CD4-positive, alpha-beta memory T cell (primary cell): Measurements from ENCODE around the gene DUSP7. TPM values are rescaled to one million over a fixed set of nuclear protein-coding genes. Genes with fewer than 3 reads are reported as not detected.

Experiments used
- CTCF ChIA-PET: fragments of 350-600 bp; sonication (Branson Sonifier 250); formaldehyde crosslinking; loops from one replicate; lab custom pipeline; 2021; ENCODE audit warnings: inconsistent platforms; ENCODE audit not compliant: partially characterized antibody; lab: Charles Lee
- POLR2A ChIA-PET: fragments of 350-600 bp; sonication (Branson Sonifier 250); formaldehyde crosslinking; loops from one replicate; lab custom pipeline; 2021; ENCODE audit not compliant: partially characterized antibody; lab: Charles Lee
- DNase-seq, 5 donors: peaks; one replicate each; pipeline versions ENCODE4 v3.0.0 to v3.0.0-alpha.2; 2020 to 2022; ENCODE audit warnings: mixed read lengths in 1 of 5
- H3K27ac ChIP-seq: one replicate; pipeline ENCODE4 v1.7.0; 2013; ENCODE audit warnings: low read depth, low read length
- H3K27me3 ChIP-seq: 2 replicates; pipeline ENCODE4 v1.7.0; 2013; ENCODE audit warnings: mild to moderate bottlenecking, low read length, moderate library complexity; ENCODE audit not compliant: insufficient read depth
- H3K36me3 ChIP-seq: 2 replicates; pipeline ENCODE4 v1.7.0; 2013; ENCODE audit warnings: mild to moderate bottlenecking, low read length, moderate library complexity; ENCODE audit not compliant: insufficient read depth
- H3K4me1 ChIP-seq: 2 replicates; pipeline ENCODE4 v1.7.0; 2013; ENCODE audit warnings: mild to moderate bottlenecking, low read length, moderate library complexity; ENCODE audit not compliant: insufficient read depth
- H3K4me3 ChIP-seq, 2 donors: one replicate each; pipeline ENCODE4 v1.7.0; 2013; ENCODE audit warnings: low read length in 2 of 2, mild to moderate bottlenecking in 1 of 2
- H3K9me3 ChIP-seq, 2 donors: one replicate each; pipeline ENCODE4 v1.7.0; 2013; ENCODE audit warnings: low read length in 2 of 2, control low read depth in 1 of 2; ENCODE audit not compliant: control insufficient read depth in 1 of 2
- H3K27ac Mint-ChIP-seq, 7 donors: one replicate each; pipeline ENCODE4 v1.8.0; 2020 to 2021; ENCODE audit warnings: mixed read lengths in 7 of 7, mild to moderate bottlenecking in 6 of 7, inconsistent platforms in 3 of 7, moderate library complexity in 3 of 7
- H3K27me3 Mint-ChIP-seq, 2 donors: one replicate each; pipeline ENCODE4 v1.8.0; 2020 to 2021; ENCODE audit warnings: mixed read lengths in 2 of 2
- H3K36me3 Mint-ChIP-seq, 2 donors: one replicate each; pipeline ENCODE4 v1.8.0; 2020 to 2021; ENCODE audit warnings: mixed read lengths in 2 of 2, inconsistent platforms in 1 of 2, mild to moderate bottlenecking in 1 of 2
- H3K4me1 Mint-ChIP-seq, 4 donors: one replicate each; pipeline ENCODE4 v1.8.0; 2020 to 2021; ENCODE audit warnings: mixed read lengths in 4 of 4, mild to moderate bottlenecking in 1 of 4
- H3K4me3 Mint-ChIP-seq, 8 donors: one replicate each; pipeline ENCODE4 v1.8.0; 2020 to 2021; ENCODE audit warnings: mixed read lengths in 8 of 8, mild to moderate bottlenecking in 7 of 8, moderate library complexity in 6 of 8, inconsistent platforms in 3 of 8
- H3K9me3 Mint-ChIP-seq, 8 donors: one replicate each; pipeline ENCODE4 v1.8.0; 2020 to 2021; ENCODE audit warnings: mixed read lengths in 8 of 8, mild to moderate bottlenecking in 5 of 8, inconsistent platforms in 3 of 8, moderate library complexity in 1 of 8
- intact Hi-C: fragments of 100-400 bp; cut with micrococcal nuclease; formaldehyde crosslinking; loops from one replicate; pipeline ENCODE4 v1.15.1; 2023
- polyA plus RNA-seq, 2 donors: library from polyadenylated mRNA; unstranded; fragments of 300-500 nt; fragmentation: Illumina TruSeq; gene quantifications; one replicate each; pipeline ENCODE4 v1.2.3, GENCODE V29; 2021
- total RNA-seq, 2 experiments: library from RNA; stranded (reverse); gene quantifications; one replicate each; pipeline ENCODE4 v1.2.3, GENCODE V29; 2021

DUSP7 gene
- total and polyA plus RNA-seq, 4 experiments from 2014 or later: 2.8 to 44.7 (median 26.9) TPM

- POLR2A ChIA-PET: interaction anchor here (1.5 kb wide), 1 partner anchor 28 kb away, joined by 3 read pairs; the partner anchor contains the start of gene DUSP7
- CTCF ChIA-PET: interaction anchor here (1.7 kb wide), 1 partner anchor 27 kb away, joined by 6 read pairs; no protein-coding TSS in a partner anchor
- Histone ChIP-seq H3K27ac (no peak overlapping the region), H3K4me1 (peaks cover 5% of the 10 kb centered on the region), H3K36me3 (no peaks in the 10 kb centered on the region), H3K4me3 (no peak overlapping the region), H3K9me3 (no peaks in the 10 kb centered on the region), H3K27me3 (no peaks in the 10 kb centered on the region)
- H3K36me3 Mint-ChIP-seq: no peaks in the 10 kb centered on the region
- no peak overlapping the region for H3K4me3 Mint-ChIP-seq
- no peak for DNase-seq
- no peaks in the 10 kb centered on the region for H3K27me3 Mint-ChIP-seq
- H3K27ac Mint-ChIP-seq: no peak overlapping the region
- no peaks in the 10 kb centered on the region for H3K9me3 Mint-ChIP-seq
- intact Hi-C loops: no loop called here
- peaks cover 3 to 16% (median 6%) of the 10 kb centered on the region in 4 donors for H3K4me1 Mint-ChIP-seq
These were observed 27.8 kb downstream of the DUSP7 start for GRCh38 chr3:52028572-52028971.

DNA sequence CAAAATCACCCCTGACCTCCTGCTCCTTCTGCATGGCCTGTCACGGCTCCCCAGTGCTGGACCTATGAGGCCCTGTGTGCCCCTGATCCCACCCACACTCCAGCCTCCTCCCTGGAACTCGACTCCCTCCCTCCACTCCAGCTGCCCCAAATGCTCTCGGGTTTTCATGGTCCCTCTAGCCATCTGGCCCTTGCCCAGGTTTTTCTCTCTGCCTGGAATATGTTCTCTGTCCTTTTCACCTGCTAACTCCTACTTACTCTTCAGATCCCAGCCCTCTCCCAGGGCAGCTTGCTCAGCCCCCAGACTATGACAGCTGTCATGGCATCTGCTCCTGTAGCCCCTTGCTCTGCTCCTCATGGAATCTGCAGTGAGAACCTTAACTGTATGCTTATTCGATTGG is 30.3 kb downstream of the DUSP7 start:
- no peaks in the 10 kb centered on the region for H3K9me3 ChIP-seq
- Mint-ChIP-seq H3K9me3 (no peaks in the 10 kb centered on the region), H3K27me3 (no peaks in the 10 kb centered on the region), H3K4me1 (peaks cover 3 to 21% (median 7%) of the 10 kb centered on the region in 4 donors), H3K27ac (peak overlapping the region in 3 of 7 donors; percentile 53 to 61 (median 57)), H3K36me3 (no peaks in the 10 kb centered on the region), H3K4me3 (no peak overlapping the region)
- no peak overlapping the region for H3K4me3 ChIP-seq
- peaks cover 5% of the 10 kb centered on the region for H3K4me1 ChIP-seq
- no peak overlapping the region for H3K27ac ChIP-seq
- no peaks in the 10 kb centered on the region for H3K27me3 ChIP-seq
- H3K36me3 ChIP-seq: no peaks in the 10 kb centered on the region
- ChIA-PET POLR2A (no interaction called here), CTCF (no interaction called here)
- intact Hi-C loops: no loop called here
- no peak for DNase-seq

DNA sequence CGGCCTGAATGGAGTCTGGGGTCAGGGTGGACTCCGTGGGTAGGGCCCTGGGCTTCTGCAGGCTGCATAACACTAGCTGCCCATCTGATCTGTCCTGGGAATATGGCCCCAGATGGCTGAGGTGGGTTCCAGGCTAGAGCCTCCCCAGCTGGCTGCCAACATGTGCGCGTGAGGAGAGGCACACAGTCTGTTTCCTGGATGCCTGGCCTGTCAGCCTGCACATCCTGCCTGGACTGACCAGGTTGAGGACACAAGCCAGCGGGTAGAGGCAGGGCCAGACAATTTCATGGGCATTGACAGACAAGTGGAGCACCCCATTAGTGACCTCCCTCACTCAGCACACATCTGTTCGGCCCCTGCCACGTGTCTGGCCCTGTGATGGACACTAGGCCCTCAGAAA is 30.9 kb downstream of the DUSP7 start:
- intact Hi-C loops: no loop called here
- H3K36me3 Mint-ChIP-seq: no peaks in the 10 kb centered on the region
- Histone ChIP-seq H3K27ac (no peak overlapping the region), H3K4me3 (no peak overlapping the region), H3K27me3 (no peaks in the 10 kb centered on the region), H3K4me1 (peaks cover 5% of the 10 kb centered on the region), H3K36me3 (no peaks in the 10 kb centered on the region), H3K9me3 (no peaks in the 10 kb centered on the region)
- no peak overlapping the region for H3K4me3 Mint-ChIP-seq
- DNase-seq: no peak
- no peaks in the 10 kb centered on the region for H3K9me3 Mint-ChIP-seq
- POLR2A ChIA-PET: no interaction called here
- H3K27me3 Mint-ChIP-seq: no peaks in the 10 kb centered on the region
- peak overlapping the region in 3 of 7 donors; percentile 13 to 56 (median 35) for H3K27ac Mint-ChIP-seq
- CTCF ChIA-PET: no interaction called here
- H3K4me1 Mint-ChIP-seq: peaks cover 3 to 21% (median 7%) of the 10 kb centered on the region in 4 donors

GRCh38 chr3:52024765-52025452 is 31.5 kb downstream of the DUSP7 start:
- intact Hi-C loops: no loop called here
- no peak for DNase-seq

GRCh38 chr3:52023860-52024764 is 32.3 kb downstream of the DUSP7 start:
- Histone ChIP-seq H3K9me3 (no peaks in the 10 kb centered on the region), H3K27me3 (no peaks in the 10 kb centered on the region), H3K36me3 (no peaks in the 10 kb centered on the region), H3K4me1 (peaks cover 5% of the 10 kb centered on the region), H3K27ac (no peak overlapping the region), H3K4me3 (no peak overlapping the region)
- Mint-ChIP-seq H3K36me3 (no peaks in the 10 kb centered on the region), H3K9me3 (no peaks in the 10 kb centered on the region), H3K4me3 (no peak overlapping the region), H3K27ac (peak overlapping the region in 2 of 7 donors; percentile 13 to 56), H3K27me3 (no peaks in the 10 kb centered on the region), H3K4me1 (peaks cover 3 to 21% (median 7%) of the 10 kb centered on the region in 4 donors)
- CTCF ChIA-PET: interaction anchor here (0.5 kb wide), 1 partner anchor 146 kb away, joined by 3 read pairs; no protein-coding TSS in a partner anchor
- POLR2A ChIA-PET: no interaction called here
- intact Hi-C loops: no loop called here
- DNase-seq: no peak

More at GRCh38 chr3:52024765-52025452, 31.5 kb downstream of the DUSP7 start:
- Histone ChIP-seq H3K9me3 (no peaks in the 10 kb centered on the region), H3K4me3 (no peak overlapping the region), H3K27ac (no peak overlapping the region), H3K36me3 (no peaks in the 10 kb centered on the region), H3K27me3 (no peaks in the 10 kb centered on the region), H3K4me1 (peaks cover 5% of the 10 kb centered on the region)
- Mint-ChIP-seq H3K27ac (peak overlapping the region in 3 of 7 donors; percentile 35 to 73 (median 56)), H3K4me3 (no peak overlapping the region), H3K27me3 (no peaks in the 10 kb centered on the region), H3K36me3 (no peaks in the 10 kb centered on the region), H3K9me3 (no peaks in the 10 kb centered on the region), H3K4me1 (peaks cover 3 to 21% (median 7%) of the 10 kb centered on the region in 4 donors)
- POLR2A ChIA-PET: no interaction called here
- CTCF ChIA-PET: no interaction called here

DNA sequence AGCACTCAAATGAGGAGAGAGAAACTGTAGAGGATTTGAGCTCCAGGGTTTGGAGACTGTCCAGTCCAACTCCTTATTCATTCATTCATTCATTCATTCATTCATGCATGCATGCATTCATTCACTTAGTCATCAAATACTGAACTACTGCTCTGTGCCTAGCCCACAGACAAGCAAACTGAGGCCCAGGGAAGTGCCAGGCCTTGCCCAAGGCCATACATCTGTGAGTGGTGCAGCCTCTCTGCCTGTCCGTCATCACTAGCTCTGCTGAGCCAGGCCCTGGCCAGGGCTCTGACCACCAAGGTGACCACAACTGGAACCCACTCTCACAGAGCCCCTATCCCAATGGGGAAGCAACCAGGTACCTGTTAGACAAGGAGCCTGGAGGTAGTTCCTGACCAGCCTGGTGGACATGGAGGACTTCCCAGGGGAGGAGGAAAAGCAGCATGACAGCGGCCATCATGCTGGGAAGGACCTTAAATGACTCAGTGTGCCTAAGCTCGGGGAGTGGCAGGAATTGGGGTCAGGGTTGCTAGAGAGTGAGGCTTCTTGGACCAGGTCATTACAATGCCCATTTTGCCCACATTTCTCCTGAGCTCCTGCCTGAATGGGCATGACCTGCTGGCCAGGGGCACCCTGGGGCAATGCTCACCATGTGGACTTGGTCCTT is 33.1 kb downstream of the DUSP7 start:
- Histone ChIP-seq H3K27ac (no peak overlapping the region), H3K4me1 (peaks cover 5% of the 10 kb centered on the region), H3K9me3 (no peaks in the 10 kb centered on the region), H3K27me3 (no peaks in the 10 kb centered on the region), H3K36me3 (no peaks in the 10 kb centered on the region), H3K4me3 (no peak overlapping the region)
- H3K9me3 Mint-ChIP-seq: no peaks in the 10 kb centered on the region
- H3K36me3 Mint-ChIP-seq: no peaks in the 10 kb centered on the region
- DNase-seq: no peak
- ChIA-PET CTCF (interaction anchor here (0.5 kb wide), 1 partner anchor 147 kb away, joined by 3 read pairs; no protein-coding TSS in a partner anchor), POLR2A (no interaction called here)
- peak overlapping the region in 1 of 7 donors; percentile 66 for H3K27ac Mint-ChIP-seq
- no peak overlapping the region for H3K4me3 Mint-ChIP-seq
- H3K27me3 Mint-ChIP-seq: no peaks in the 10 kb centered on the region
- intact Hi-C loops: no loop called here
- H3K4me1 Mint-ChIP-seq: peaks cover 3 to 21% (median 7%) of the 10 kb centered on the region in 4 donors
